Panc1 (cell line): Measurements from ENCODE around the gene TRIM16.
"Not testable (repeated sequence)": the region's sequence is repeated elsewhere in the genome, so short reads cannot be mapped to it uniquely, and the experiment has no call there.

ENCODE experiments used
- CTCF ChIP-seq: fragments of 450-650 bp; IDR thresholded peaks from 2 replicates; pipeline ENCODE4 v1.5.1; 2017; ENCODE audit warnings: mild to moderate bottlenecking
- POLR2AphosphoS5 ChIP-seq: IDR thresholded peaks from 2 replicates; pipeline ENCODE4 v1.6.1; 2012; ENCODE audit warnings: mild to moderate bottlenecking, low read depth, low read length, moderate library complexity
- REST ChIP-seq, 2 experiments: IDR thresholded peaks; 2 replicates each; pipeline ENCODE4 v1.6.1; 2011 to 2012; ENCODE audit warnings: low read depth in 2 of 2, control low read depth in 1 of 2, low read length in 1 of 2, mild to moderate bottlenecking in 1 of 2, moderate library complexity in 1 of 2; ENCODE audit not compliant: insufficient read depth in 1 of 2
- SIN3A ChIP-seq: IDR thresholded peaks from 2 replicates; pipeline ENCODE4 v1.6.1; 2012; ENCODE audit warnings: low read depth, mild to moderate bottlenecking, low read length, moderate library complexity, borderline replicate concordance; ENCODE audit not compliant: insufficient read depth
- TCF7L2 ChIP-seq: IDR thresholded peaks from 2 replicates; pipeline ENCODE4 v1.6.1; 2011; ENCODE audit warnings: mild to moderate bottlenecking, low read depth, low read length, inconsistent platforms

- TF ChIP-seq CTCF; REST (IDR thresholded peaks at IDR 0.05; ENCODE audit: insufficient read depth in 1 of 2, low read depth in 2 of 2, low read length in 1 of 2); POLR2AphosphoS5; SIN3A; TCF7L2: not testable (repeated sequence)
These were observed 91.2 kb downstream of the TRIM16 start for GRCh38 chr17:15592960-15593359.
